SKM-1 treated with dmso at 0.1 percent for 144 hours (cell line): ENCODE results near the gene EHBP1L1.
A peak's percentile ranks its signal among the peaks of the same experiment; 100 is the strongest.

Experiments used
- DNase-seq: peaks from one replicate; lab custom pipeline; 2025; ENCODE audit not compliant: unreplicated experiment; lab: John Stamatoyannopoulos, UW

EHBP1L1 gene

GRCh38 chr11:65576867-65577755, 1.3 kb downstream of the EHBP1L1 start:
- peak; percentile 33 for DNase-seq

GRCh38 chr11:65577756-65578109, 1.9 kb downstream of the EHBP1L1 start:
- no peak for DNase-seq

- no peak for DNase-seq
These were observed 2.3 kb downstream of the EHBP1L1 start for GRCh38 chr11:65578134-65578533.

- no peak for DNase-seq
These were observed 2.8 kb downstream of the EHBP1L1 start for GRCh38 chr11:65578667-65579066.

GRCh38 chr11:65579291-65579690, 3.4 kb downstream of the EHBP1L1 start:
- peak; percentile 14 for DNase-seq

- no peak for DNase-seq
These were observed 4.3 kb downstream of the EHBP1L1 start for GRCh38 chr11:65580031-65580692.

GRCh38 chr11:65580756-65581155, 4.9 kb downstream of the EHBP1L1 start:
- DNase-seq, result no peak

- DNase-seq, result no peak
These were observed 6.1 kb downstream of the EHBP1L1 start for GRCh38 chr11:65581928-65582327.

GRCh38 chr11:65583589-65583988, 7.7 kb downstream of the EHBP1L1 start:
- DNase-seq, result no peak

GRCh38 chr11:65584106-65584505, 8.3 kb downstream of the EHBP1L1 start:
- DNase-seq, result no peak

- DNase-seq, result no peak
These were observed 8.9 kb downstream of the EHBP1L1 start for GRCh38 chr11:65584723-65585171.

- no peak for DNase-seq
These were observed 9.8 kb downstream of the EHBP1L1 start for GRCh38 chr11:65585396-65586246.

GRCh38 chr11:65586247-65586630, 10.4 kb downstream of the EHBP1L1 start:
- DNase-seq, result no peak

- no peak for DNase-seq
These were observed 10.8 kb downstream of the EHBP1L1 start for GRCh38 chr11:65586676-65587075.

GRCh38 chr11:65588199-65589054, 12.6 kb downstream of the EHBP1L1 start:
- peak; percentile 42 for DNase-seq

- no peak for DNase-seq
These were observed 13.8 kb downstream of the EHBP1L1 start for GRCh38 chr11:65589444-65590239.

- no peak for DNase-seq
These were observed 14.4 kb downstream of the EHBP1L1 start for GRCh38 chr11:65590240-65590738.

- DNase-seq, result no peak
These were observed 16.3 kb downstream of the EHBP1L1 start for GRCh38 chr11:65591939-65592857.
